Measurements from ENCODE around the gene KCNQ1.

- TF ChIP-seq CTCF (IDR thresholded peaks at IDR 0.05) (no peak), POLR2A (IDR thresholded peaks at IDR 0.05) (no peak), POLR2AphosphoS5 (IDR thresholded peaks at IDR 0.05; ENCODE audit: insufficient read depth in 1 of 2, low read depth in 1 of 2) (no peak)
Observed at GRCh38 chr11:2647953-2648352, 203.1 kb downstream of the KCNQ1 start.
